OCI-LY3 (cell line): Measurements from ENCODE around the gene PPP1R12B.
"Not testable (repeated sequence)": the region's sequence is repeated elsewhere in the genome, so short reads cannot be mapped to it uniquely, and the experiment has no call there.

Experiments used
- H2AFZ ChIP-seq: fragments of 200-600, 300-600 bp; shearing (Covaris generic); 2 replicates; pipeline ENCODE4 v1.6.0; 2014; ENCODE audit warnings: antibody characterized with exemption, low read depth, low read length
- H3K27ac ChIP-seq: fragments of 200-600, 300-600 bp; sonication (generic); 2 replicates; pipeline ENCODE4 v1.5.1; 2014; ENCODE audit warnings: mild to moderate bottlenecking, low read length, moderate library complexity, mixed read lengths
- H3K27me3 ChIP-seq: fragments of 200-600, 300-600 bp; sonication (generic); 2 replicates; pipeline ENCODE4 v1.6.1; 2014; ENCODE audit warnings: low read depth, low read length, mixed read lengths
- H3K36me3 ChIP-seq: fragments of 200-600, 300-600 bp; sonication (generic); replicated peaks from 2 replicates; pipeline ENCODE3; 2014; ENCODE audit warnings: low read depth, low read length, mixed read lengths
- H3K4me1 ChIP-seq: fragments of 300-600, 200-600 bp; sonication (generic); 2 replicates; pipeline ENCODE4 v1.6.1; 2014; ENCODE audit warnings: low read length, mixed read lengths
- H3K4me2 ChIP-seq: fragments of 200-600, 300-600 bp; sonication (generic); 2 replicates; pipeline ENCODE4 v1.6.1; 2014; ENCODE audit warnings: low read length, mixed read lengths
- H3K4me3 ChIP-seq: fragments of 300-600, 200-600 bp; sonication (generic); 2 replicates; pipeline ENCODE4 v1.5.1; 2014; ENCODE audit warnings: antibody characterized with exemption, mild to moderate bottlenecking, low read length, moderate library complexity
- H3K79me2 ChIP-seq: fragments of 300-600, 200-600 bp; shearing (Covaris generic); 2 replicates; pipeline ENCODE4 v1.6.1; 2014; ENCODE audit warnings: mild to moderate bottlenecking, low read length, mixed read lengths
- H3K9ac ChIP-seq: fragments of 300-600, 200-600 bp; shearing (Covaris generic); 2 replicates; pipeline ENCODE4 v1.6.0; 2014; ENCODE audit warnings: mild to moderate bottlenecking, low read length, moderate library complexity
- H3K9me3 ChIP-seq: fragments of 200-600, 300-600 bp; shearing (Covaris generic); 2 replicates; pipeline ENCODE4 v1.6.1; 2014; ENCODE audit warnings: low read length, mixed read lengths; ENCODE audit not compliant: insufficient read depth
- H4K20me1 ChIP-seq: fragments of 200-600, 300-600 bp; sonication (generic); 2 replicates; pipeline ENCODE4 v1.6.1; 2016; ENCODE audit warnings: low read length, mixed read lengths; ENCODE audit not compliant: insufficient read depth
- EZH2phosphoT487 ChIP-seq: fragments of 200-600 bp; shearing (Covaris generic); IDR thresholded peaks from 2 replicates; pipeline ENCODE4 v1.6.1; 2018; ENCODE audit warnings: antibody characterized with exemption, mixed run types, low read depth
- TF ChIP-seq, protein P1 (sequence below): fragments of 200-600, 300-600 bp; sonication (generic); IDR thresholded peaks from 2 replicates; pipeline ENCODE4 v1.5.1; 2014; ENCODE audit warnings: antibody characterized with exemption, low read length, low read depth

Gene PPP1R12B

DNA sequence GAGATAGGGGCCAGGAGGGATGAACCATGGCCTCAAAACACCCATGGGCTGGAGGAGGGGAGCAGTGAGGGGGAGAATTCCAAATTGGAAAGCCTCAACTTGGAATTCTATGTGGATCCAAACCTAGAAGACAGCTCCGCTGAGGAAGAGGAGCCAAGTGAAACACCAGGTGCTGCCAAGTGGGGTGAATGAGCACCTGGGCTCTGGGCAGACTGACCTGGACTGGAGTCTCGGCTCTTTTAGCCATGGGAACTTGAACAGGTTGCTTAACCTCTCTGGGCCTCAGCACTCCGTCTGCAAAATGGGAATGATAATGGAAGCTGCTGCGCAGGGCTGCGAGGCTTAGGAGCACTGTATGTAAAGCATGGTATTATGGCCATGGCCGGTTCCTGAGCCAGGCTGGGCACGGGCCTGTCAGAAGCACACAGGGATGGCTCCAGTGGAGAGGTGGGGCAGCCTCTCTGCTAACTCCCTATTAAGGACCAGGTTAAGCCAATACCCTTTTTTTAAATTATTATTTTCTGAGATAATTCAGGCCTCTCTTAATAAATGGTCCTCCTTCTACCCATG is 280.2 kb downstream of the PPP1R12B start:
- H3K4me1 ChIP-seq: peaks cover 8% of the 10 kb centered on the region
- no peaks in the 10 kb centered on the region for H3K36me3 ChIP-seq
- no peak overlapping the region for H3K4me3 ChIP-seq
- H2AFZ ChIP-seq: no peak overlapping the region
- no peak overlapping the region for H3K4me2 ChIP-seq
- H3K9ac ChIP-seq: no peak overlapping the region
- H3K79me2 ChIP-seq: no peaks in the 10 kb centered on the region
- H3K9me3 ChIP-seq: no peaks in the 10 kb centered on the region
- no peak for TF ChIP-seq EZH2phosphoT487
- TF ChIP-seq, protein P1, sequence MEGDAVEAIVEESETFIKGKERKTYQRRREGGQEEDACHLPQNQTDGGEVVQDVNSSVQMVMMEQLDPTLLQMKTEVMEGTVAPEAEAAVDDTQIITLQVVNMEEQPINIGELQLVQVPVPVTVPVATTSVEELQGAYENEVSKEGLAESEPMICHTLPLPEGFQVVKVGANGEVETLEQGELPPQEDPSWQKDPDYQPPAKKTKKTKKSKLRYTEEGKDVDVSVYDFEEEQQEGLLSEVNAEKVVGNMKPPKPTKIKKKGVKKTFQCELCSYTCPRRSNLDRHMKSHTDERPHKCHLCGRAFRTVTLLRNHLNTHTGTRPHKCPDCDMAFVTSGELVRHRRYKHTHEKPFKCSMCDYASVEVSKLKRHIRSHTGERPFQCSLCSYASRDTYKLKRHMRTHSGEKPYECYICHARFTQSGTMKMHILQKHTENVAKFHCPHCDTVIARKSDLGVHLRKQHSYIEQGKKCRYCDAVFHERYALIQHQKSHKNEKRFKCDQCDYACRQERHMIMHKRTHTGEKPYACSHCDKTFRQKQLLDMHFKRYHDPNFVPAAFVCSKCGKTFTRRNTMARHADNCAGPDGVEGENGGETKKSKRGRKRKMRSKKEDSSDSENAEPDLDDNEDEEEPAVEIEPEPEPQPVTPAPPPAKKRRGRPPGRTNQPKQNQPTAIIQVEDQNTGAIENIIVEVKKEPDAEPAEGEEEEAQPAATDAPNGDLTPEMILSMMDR: no peak
- peaks cover 77% of the 10 kb centered on the region for H3K27me3 ChIP-seq
- H3K27ac ChIP-seq: no peak overlapping the region
- H4K20me1 ChIP-seq: peaks cover 18% of the 10 kb centered on the region

DNA sequence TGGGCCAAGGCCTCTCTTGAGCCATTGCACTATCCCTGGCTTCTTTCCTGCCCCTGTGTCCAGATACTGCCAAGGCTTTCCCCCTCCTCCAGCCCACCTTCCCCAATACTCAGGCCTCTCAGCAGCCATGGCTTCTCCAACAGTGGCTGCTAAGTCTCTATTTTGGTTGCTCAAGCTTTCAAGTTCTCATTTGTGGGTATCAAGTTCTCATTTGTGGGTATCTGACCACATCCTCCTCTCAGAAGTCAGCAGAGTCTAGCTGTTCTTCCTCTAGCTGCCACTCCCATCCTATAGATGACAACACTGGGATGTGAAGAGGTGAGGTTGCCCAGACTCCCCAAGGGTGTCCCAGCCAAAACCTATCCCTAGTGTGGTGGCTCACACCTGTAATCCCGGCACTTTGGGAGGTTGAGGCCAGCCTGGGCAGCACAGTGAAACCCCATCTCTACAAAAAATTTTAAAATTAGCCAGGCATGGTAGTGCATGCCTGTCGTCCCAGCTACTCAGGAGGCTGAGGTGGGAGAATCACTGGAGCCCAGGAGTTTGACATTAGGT is 280.8 kb downstream of the PPP1R12B start:
- not testable (repeated sequence) for H3K27ac ChIP-seq, H3K4me2 ChIP-seq
- H3K27me3 ChIP-seq: peaks cover 75% of the 10 kb centered on the region

DNA sequence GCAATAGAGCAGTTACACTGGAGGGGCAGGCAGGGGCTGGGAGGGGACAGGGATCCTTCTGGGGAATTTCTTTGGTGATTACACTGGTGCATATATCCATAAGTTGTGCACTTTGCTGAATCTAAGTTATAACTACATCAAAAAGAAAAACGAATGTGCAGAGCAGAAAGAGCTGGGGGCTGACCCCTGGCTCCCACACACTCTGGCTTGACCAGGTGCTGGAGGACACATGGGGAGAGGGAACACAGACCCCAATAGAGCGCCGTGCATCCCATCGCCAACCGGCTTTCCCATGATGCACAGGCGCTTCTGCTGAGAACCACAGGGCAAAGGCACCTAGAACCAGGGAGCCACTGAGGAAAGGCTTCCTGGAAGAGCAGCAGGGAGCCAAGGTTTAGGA is 281.6 kb downstream of the PPP1R12B start:
- H2AFZ ChIP-seq, H3K27ac ChIP-seq, H3K79me2 ChIP-seq, H3K4me1 ChIP-seq, H3K9me3 ChIP-seq, H3K4me3 ChIP-seq, H3K36me3 ChIP-seq, H3K4me2 ChIP-seq, H3K9ac ChIP-seq: not testable (repeated sequence)
- peaks cover 18% of the 10 kb centered on the region for H4K20me1 ChIP-seq
- peaks cover 74% of the 10 kb centered on the region for H3K27me3 ChIP-seq

More for the DNA sequence above, 280.8 kb downstream of the PPP1R12B start:
- H2AFZ ChIP-seq, H3K9me3 ChIP-seq, H3K36me3 ChIP-seq, H3K9ac ChIP-seq, H3K4me1 ChIP-seq, H3K79me2 ChIP-seq, H3K4me3 ChIP-seq: not testable (repeated sequence)
- H4K20me1 ChIP-seq: peaks cover 18% of the 10 kb centered on the region

DNA sequence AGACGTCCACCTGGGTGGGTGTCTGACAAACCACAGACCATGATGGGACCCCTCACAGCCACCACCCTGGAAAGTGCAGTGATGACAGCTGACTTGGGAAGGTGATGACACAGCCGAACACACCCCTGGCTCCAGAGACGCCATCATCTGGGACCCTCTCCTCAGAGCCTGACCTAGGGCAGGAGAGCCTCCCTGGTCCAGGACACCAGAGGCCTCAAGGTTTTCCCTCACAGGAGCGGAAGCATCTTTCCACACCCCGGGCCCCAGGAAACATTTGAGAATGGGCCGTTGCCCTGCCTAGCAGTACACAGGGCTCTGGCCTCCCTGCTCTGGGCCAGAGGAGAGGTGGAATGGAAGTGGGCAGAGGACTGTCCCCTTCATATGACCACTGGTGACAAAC is 282.0 kb downstream of the PPP1R12B start:
- Histone ChIP-seq H3K27ac (no peak overlapping the region), H3K36me3 (no peaks in the 10 kb centered on the region)

More for the DNA sequence above, 282.0 kb downstream of the PPP1R12B start:
- TF ChIP-seq, protein P1: no peak
- TF ChIP-seq EZH2phosphoT487: no peak
- Histone ChIP-seq H3K4me3 (no peak overlapping the region), H3K9me3 (no peaks in the 10 kb centered on the region), H3K4me2 (no peak overlapping the region), H3K79me2 (no peaks in the 10 kb centered on the region), H3K27me3 (peaks cover 78% of the 10 kb centered on the region), H4K20me1 (peaks cover 18% of the 10 kb centered on the region), H3K9ac (no peak overlapping the region), H2AFZ (no peak overlapping the region), H3K4me1 (peaks cover 5% of the 10 kb centered on the region)
